IMR-90 (cell line): ENCODE measurements around the gene PARD3.

ENCODE experiments used
- BHLHE40 ChIP-seq: fragments of 150-350 bp; IDR thresholded peaks from 2 replicates; pipeline ENCODE4 v1.6.1; 2016; ENCODE audit warnings: mild to moderate bottlenecking, low read depth, low read length
- CTCF ChIP-seq: conservative IDR thresholded peaks from 2 replicates; pipeline ENCODE4 v1.5.1; 2012; ENCODE audit warnings: mild to moderate bottlenecking, low read depth, low read length, improper control_type of control experiment
- NFE2L2 ChIP-seq: fragments of 150-350 bp; IDR thresholded peaks from 2 replicates; pipeline ENCODE4 v1.6.1; 2016; ENCODE audit warnings: low read depth, mild to moderate bottlenecking, low read length
- POLR2A ChIP-seq: IDR thresholded peaks from 2 replicates; pipeline ENCODE4 v1.6.1; 2012; ENCODE audit warnings: mild to moderate bottlenecking, low read depth, low read length
- RAD21 ChIP-seq: IDR thresholded peaks from 2 replicates; pipeline ENCODE4 v1.6.1; 2012; ENCODE audit warnings: low read length, improper control_type of control experiment
- SMC3 ChIP-seq: fragments of 150-350 bp; IDR thresholded peaks from 2 replicates; pipeline ENCODE4 v1.6.1; 2016; ENCODE audit warnings: low read depth, mild to moderate bottlenecking, antibody characterized with exemption, low read length, moderate library complexity
- USF2 ChIP-seq: fragments of 150-350 bp; IDR thresholded peaks from 2 replicates; pipeline ENCODE4 v1.6.1; 2017; ENCODE audit warnings: mild to moderate bottlenecking, antibody characterized with exemption, low read length, low read depth

- TF ChIP-seq CTCF (no peak), POLR2A (no peak), USF2 (no peak), SMC3 (no peak), NFE2L2 (no peak), BHLHE40 (no peak), RAD21 (no peak)
Observed at GRCh38 chr10:34240039-34240438, 575.1 kb downstream of the PARD3 start.
